K562 (cell line): ENCODE measurements around the gene MIEN1. TPM values are rescaled to one million over a fixed set of nuclear protein-coding genes. Genes with fewer than 3 reads are reported as not detected.

Experiments used
- ATAC-seq: fragments of 200-7000 bp; cut with Tn5 transposase; 3 replicates; pipeline ENCODE4 v1.9.1; 2020; ENCODE audit warnings: moderate library complexity
- BruUV-seq: library from RNA; stranded (reverse); fragments of 400-500 nt; replicated peaks from 2 replicates; lab custom pipeline; 2021; lab: Mats Ljungman, UMichigan
- CTCF ChIA-PET: fragments of 300-600 bp; formaldehyde crosslinking; extraction: SDS; loops from one replicate; lab custom pipeline; 2021; ENCODE audit warnings: low intra/inter-chr PET ratio; lab: Yijun Ruan, JAX
- POLR2A ChIA-PET: fragments of 300-600, 350-650 bp; sonication (Branson Sonifier 250); formaldehyde crosslinking; extraction: SDS; loops from one replicate; lab custom pipeline; 2021; ENCODE audit warnings: antibody characterized with exemption, inconsistent platforms; lab: Yijun Ruan, JAX
- DNase-seq, 4 experiments: peaks; one replicate each; pipeline versions ENCODE4 v3.0.0 to v3.0.0-alpha.2; 2011 to 2018; ENCODE audit warnings: low spot score in 3 of 4, mixed read lengths in 3 of 4; ENCODE audit errors: extremely low read depth in 1 of 4
- FAIRE-seq: peaks from 2 replicates; lab custom pipeline; 2011; peaks lifted over from hg19 to GRCh38; lab: Jason Lieb, UNC
- H2AFZ ChIP-seq: 2 replicates; pipeline ENCODE4 v1.6.0; 2011; ENCODE audit warnings: low read depth, low read length, control low read depth, inconsistent platforms
- H3K27ac ChIP-seq: fragments of 200-600 bp; 3 replicates; pipeline ENCODE4 v1.8.0; 2011; ENCODE audit warnings: low read depth, mild to moderate bottlenecking, control low read depth, inconsistent platforms, low read length, moderate library complexity, mixed read lengths; ENCODE audit errors: extremely low read depth
- H3K27me3 ChIP-seq, 2 experiments: fragments of 300-600 bp in 1 of 2; 2 replicates in 1 of 2; 3 replicates in 1 of 2; pipeline versions ENCODE4 v1.6.0 to v1.8.0; 2011; ENCODE audit warnings: inconsistent platforms in 2 of 2, low read length in 2 of 2, mild to moderate bottlenecking in 1 of 2, mixed read lengths in 1 of 2, moderate library complexity in 1 of 2; ENCODE audit not compliant: control insufficient read depth in 2 of 2, insufficient read depth in 2 of 2
- H3K36me3 ChIP-seq: fragments of 300-600 bp; 3 replicates; pipeline ENCODE4 v1.8.0; 2011; ENCODE audit warnings: mild to moderate bottlenecking, low read length, inconsistent platforms; ENCODE audit not compliant: control insufficient read depth, insufficient read depth
- H3K4me1 ChIP-seq, 2 experiments: fragments of 200-600 bp in 1 of 2; replicated peaks in 1 of 2; 2 replicates in 1 of 2; 3 replicates in 1 of 2; pipeline versions ENCODE4 v1.5.1 to v1.8.0; 2011; ENCODE audit warnings: inconsistent platforms in 2 of 2, low read length in 2 of 2, mild to moderate bottlenecking in 1 of 2, mixed read lengths in 1 of 2, moderate library complexity in 1 of 2; ENCODE audit not compliant: control insufficient read depth in 2 of 2, insufficient read depth in 2 of 2
- H3K4me2 ChIP-seq: 2 replicates; pipeline ENCODE4 v1.6.1; 2011; ENCODE audit warnings: low read length, control low read depth, inconsistent platforms, mixed read lengths; ENCODE audit not compliant: insufficient read depth
- H3K4me3 ChIP-seq: fragments of 200-600 bp; sonication (generic), shearing (Covaris generic); 2 replicates; pipeline ENCODE4 v1.5.1; 2016; ENCODE audit warnings: control low read depth, inconsistent platforms
- H3K79me2 ChIP-seq: fragments of 200-600 bp; 3 replicates; pipeline ENCODE4 v1.8.0; 2011; ENCODE audit warnings: low read length, inconsistent platforms; ENCODE audit not compliant: control insufficient read depth, insufficient read depth
- H3K9ac ChIP-seq, 2 experiments: 2 replicates each; pipeline versions ENCODE4 v1.6.0 to v1.6.1; 2011; ENCODE audit warnings: low read depth in 2 of 2, low read length in 2 of 2, control low read depth in 1 of 2, inconsistent platforms in 1 of 2, mild to moderate bottlenecking in 1 of 2, mixed read lengths in 1 of 2; ENCODE audit not compliant: insufficient read depth in 1 of 2
- H3K9me1 ChIP-seq: one replicate; pipeline ENCODE4 v1.6.0; 2011; ENCODE audit warnings: inconsistent platforms, mild to moderate bottlenecking, low read length, moderate library complexity; ENCODE audit not compliant: control insufficient read depth, insufficient read depth
- H3K9me3 ChIP-seq: replicated peaks from 2 replicates; pipeline ENCODE4 v1.5.1; 2011; ENCODE audit warnings: low read depth, low read length, inconsistent platforms; ENCODE audit not compliant: control insufficient read depth, insufficient read depth
- H4K20me1 ChIP-seq: replicated peaks from 2 replicates; pipeline ENCODE4 v1.6.1; 2011; ENCODE audit warnings: low read length, inconsistent platforms, mixed read lengths; ENCODE audit not compliant: control insufficient read depth, insufficient read depth
- BHLHE40 ChIP-seq: IDR thresholded peaks from 2 replicates; pipeline ENCODE4 v1.6.1; 2011; ENCODE audit warnings: low read length, improper control_type of control experiment
- SAFB2 ChIP-seq: fragments of 200-400 bp; formaldehyde crosslinking; IDR thresholded peaks from 2 replicates; pipeline ENCODE4 v1.6.1; 2018; ENCODE audit warnings: borderline replicate concordance, low read length, low read depth, moderate library complexity; ENCODE audit not compliant: severe bottlenecking
- WGBS: fragments of 100-300 bp; shearing (Covaris generic); methylation state at CpG from one replicate; pipeline ENCODE4 v1.1.6; 2016; ENCODE audit warnings: low coverage, mixed read lengths; ENCODE audit not compliant: insufficient coverage; ENCODE audit errors: missing lambda C conversion rate; 5-methylcytosine and 5-hydroxymethylcytosine counted together
- in situ Hi-C: fragments of 300-500 bp; cut with MboI; formaldehyde crosslinking; loops from 4 replicates; pipeline ENCODE4 v1.15.0; 2018; ENCODE audit warnings: inconsistent platforms, mixed read lengths
- intact Hi-C: fragments of 100-400 bp; cut with micrococcal nuclease; formaldehyde crosslinking; loops from 2 replicates; pipeline ENCODE4 v1.14.2; 2022
- polyA plus RNA-seq, 8 experiments: library from polyadenylated mRNA; depleted of rRNA in 4 of 8; stranded (reverse) in 5 of 8; unstranded in 3 of 8; fragments of >200 nt; fragmentation: Nextera tagmentation in 2 of 8; fragmentation: Illumina TruSeq in 1 of 8; extraction: Ambion mirVana in 2 of 8; extraction: Trizol in 1 of 8; gene quantifications; 2 replicates each; pipeline versions ENCODE4 v1.2.1 to v1.2.3, GENCODE V29; 2011 to 2014; ENCODE audit warnings: inconsistent platforms in 1 of 8, missing spikeins in 1 of 8
- total RNA-seq, 7 experiments: library from RNA; depleted of rRNA in 6 of 7; stranded (reverse); fragments of >200 nt in 6 of 7; fragmentation: Illumina TruSeq in 2 of 7; extraction: Trizol in 2 of 7; gene quantifications; 2 replicates each; pipeline versions ENCODE4 v1.2.1 to v1.2.3, GENCODE V29; 2011 to 2021; ENCODE audit warnings: low replicate concordance in 1 of 7

The MIEN1 gene
- total and polyA plus RNA-seq, 9 of the 15 experiments (the other 6 are each of a cell fraction or from before 2014, with no cell fraction given), result 61.3 to 142 (median 78.9) TPM

DNA sequence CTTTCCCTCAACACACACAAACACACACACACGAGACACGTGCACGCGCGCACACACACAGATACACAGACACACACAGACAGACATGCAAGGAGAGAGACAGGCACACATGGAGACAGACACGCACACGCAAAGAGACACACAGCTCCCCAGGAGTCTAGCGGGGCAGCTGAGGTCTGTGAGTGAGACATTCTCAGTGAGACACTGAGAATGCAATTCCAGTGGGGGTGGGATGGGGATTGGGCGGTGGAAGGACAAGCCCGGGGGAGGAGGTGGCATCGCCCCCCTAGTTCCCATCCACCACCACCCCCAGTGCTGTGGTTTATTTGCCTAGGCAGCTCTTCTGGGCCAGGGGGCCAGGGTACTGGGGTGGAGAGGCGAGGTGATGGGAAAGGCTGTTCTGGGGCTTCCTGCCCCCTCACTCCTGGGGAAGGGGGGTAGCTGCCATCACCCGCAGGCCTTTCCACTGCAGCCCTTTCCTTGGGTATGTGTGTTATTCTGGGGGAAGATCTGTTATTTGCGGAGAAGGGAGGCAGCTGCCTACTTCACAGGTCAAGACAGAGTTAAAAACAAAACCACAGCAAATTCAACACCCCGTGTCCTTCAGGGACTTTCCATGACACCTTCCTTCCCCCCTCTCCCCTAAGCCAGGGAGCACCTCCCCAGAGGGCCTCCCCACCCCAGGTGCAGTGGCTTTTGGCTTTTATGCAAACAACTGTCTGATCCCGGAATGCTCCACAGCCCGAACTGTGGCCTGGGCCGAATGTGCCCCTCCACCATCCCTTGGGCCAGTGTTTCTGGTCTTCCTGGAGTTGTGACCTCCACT, 25.4 kb upstream of the MIEN1 start:
- no TSS peak for BruUV-seq
- Histone ChIP-seq H3K9ac (peak overlapping the region in 1 of 2 experiments; percentile 55; a peak in 2 of 4 replicates), H3K4me1 (peaks cover 9 to 35% of the 10 kb centered on the region in 2 experiments; a peak in 4 of 5 replicates), H2AFZ (peak overlapping the region; percentile 85), H3K4me3 (no peak overlapping the region), H3K4me2 (no peak overlapping the region), H3K9me3 (no peaks in the 10 kb centered on the region), H3K27me3 (peaks cover 7 to 11% of the 10 kb centered on the region in 2 experiments; a peak in 3 of 5 replicates), H3K9me1 (no peaks in the 10 kb centered on the region), H3K27ac (no peak overlapping the region), H4K20me1 (no peaks in the 10 kb centered on the region), H3K79me2 (no peaks in the 10 kb centered on the region), H3K36me3 (no peaks in the 10 kb centered on the region)
- ChIA-PET CTCF (interaction anchor here (6.1 kb wide), 1 partner anchor 134 kb away, joined by 118 read pairs; no protein-coding TSS in a partner anchor), POLR2A (interaction anchor here (0.5 to 0.8 kb wide), 4 partner anchors 9 to 85 kb away, joined by 3 read pairs; no protein-coding TSS in a partner anchor)
- TF ChIP-seq BHLHE40 (0 out of 2 replicates have a peak, but pooled peaks have one; percentile 14), SAFB2 (no peak)
- DNase-seq, result no peak
- WGBS, result 68% methylated on average over 16 of the region's 18 CpGs
- no peak for ATAC-seq
- in situ Hi-C loops, result loop anchor here (5.0 kb wide), 1 partner anchor 133 kb away; no protein-coding TSS in a partner anchor
- no peak for FAIRE-seq
- intact Hi-C loops, result no loop called here
